ENCODE results near the gene ARID1A.
"Not testable (repeated sequence)": the region's sequence is repeated elsewhere in the genome, so short reads cannot be mapped to it uniquely, and the experiment has no call there.

- not testable (repeated sequence) for TF ChIP-seq CTCF (IDR thresholded peaks at IDR 0.05; ENCODE audit: insufficient read depth, low read length, poor library complexity, severe bottlenecking); EZH2phosphoT487 (conservative IDR thresholded peaks at IDR 0.05; ENCODE audit: low read length)
Observed at GRCh38 chr1:26705227-26705626, 9.4 kb downstream of the ARID1A start.
